K562 (cell line): ENCODE results near the gene UGT1A9. TPM values are rescaled to one million over a fixed set of nuclear protein-coding genes. Genes with fewer than 3 reads are reported as not detected.

ENCODE experiments used
- ATAC-seq: fragments of 200-7000 bp; cut with Tn5 transposase; 3 replicates; pipeline ENCODE4 v1.9.1; 2020; ENCODE audit warnings: moderate library complexity
- BruUV-seq: library from RNA; stranded (reverse); fragments of 400-500 nt; replicated peaks from 2 replicates; lab custom pipeline; 2021; lab: Mats Ljungman, UMichigan
- CTCF ChIA-PET: fragments of 300-600 bp; formaldehyde crosslinking; extraction: SDS; loops from one replicate; lab custom pipeline; 2021; ENCODE audit warnings: low intra/inter-chr PET ratio; lab: Yijun Ruan, JAX
- POLR2A ChIA-PET: fragments of 300-600, 350-650 bp; sonication (Branson Sonifier 250); formaldehyde crosslinking; extraction: SDS; loops from one replicate; lab custom pipeline; 2021; ENCODE audit warnings: antibody characterized with exemption, inconsistent platforms; lab: Yijun Ruan, JAX
- DNase-seq, 4 experiments: peaks; one replicate each; pipeline versions ENCODE4 v3.0.0 to v3.0.0-alpha.2; 2011 to 2018; ENCODE audit warnings: low spot score in 3 of 4, mixed read lengths in 3 of 4; ENCODE audit errors: extremely low read depth in 1 of 4
- FAIRE-seq: peaks from 2 replicates; lab custom pipeline; 2011; peaks lifted over from hg19 to GRCh38; lab: Jason Lieb, UNC
- H2AFZ ChIP-seq: 2 replicates; pipeline ENCODE4 v1.6.0; 2011; ENCODE audit warnings: low read depth, low read length, control low read depth, inconsistent platforms
- H3K27ac ChIP-seq: fragments of 200-600 bp; 3 replicates; pipeline ENCODE4 v1.8.0; 2011; ENCODE audit warnings: low read depth, mild to moderate bottlenecking, control low read depth, inconsistent platforms, low read length, moderate library complexity, mixed read lengths; ENCODE audit errors: extremely low read depth
- H3K27me3 ChIP-seq, 2 experiments: fragments of 300-600 bp in 1 of 2; 2 replicates in 1 of 2; 3 replicates in 1 of 2; pipeline versions ENCODE4 v1.6.0 to v1.8.0; 2011; ENCODE audit warnings: inconsistent platforms in 2 of 2, low read length in 2 of 2, mild to moderate bottlenecking in 1 of 2, mixed read lengths in 1 of 2, moderate library complexity in 1 of 2; ENCODE audit not compliant: control insufficient read depth in 2 of 2, insufficient read depth in 2 of 2
- H3K36me3 ChIP-seq: fragments of 300-600 bp; 3 replicates; pipeline ENCODE4 v1.8.0; 2011; ENCODE audit warnings: mild to moderate bottlenecking, low read length, inconsistent platforms; ENCODE audit not compliant: control insufficient read depth, insufficient read depth
- H3K4me1 ChIP-seq, 2 experiments: fragments of 200-600 bp in 1 of 2; replicated peaks in 1 of 2; 2 replicates in 1 of 2; 3 replicates in 1 of 2; pipeline versions ENCODE4 v1.5.1 to v1.8.0; 2011; ENCODE audit warnings: inconsistent platforms in 2 of 2, low read length in 2 of 2, mild to moderate bottlenecking in 1 of 2, mixed read lengths in 1 of 2, moderate library complexity in 1 of 2; ENCODE audit not compliant: control insufficient read depth in 2 of 2, insufficient read depth in 2 of 2
- H3K4me2 ChIP-seq: 2 replicates; pipeline ENCODE4 v1.6.1; 2011; ENCODE audit warnings: low read length, control low read depth, inconsistent platforms, mixed read lengths; ENCODE audit not compliant: insufficient read depth
- H3K4me3 ChIP-seq: fragments of 200-600 bp; sonication (generic), shearing (Covaris generic); 2 replicates; pipeline ENCODE4 v1.5.1; 2016; ENCODE audit warnings: control low read depth, inconsistent platforms
- H3K79me2 ChIP-seq: fragments of 200-600 bp; 3 replicates; pipeline ENCODE4 v1.8.0; 2011; ENCODE audit warnings: low read length, inconsistent platforms; ENCODE audit not compliant: control insufficient read depth, insufficient read depth
- H3K9ac ChIP-seq, 2 experiments: 2 replicates each; pipeline versions ENCODE4 v1.6.0 to v1.6.1; 2011; ENCODE audit warnings: low read depth in 2 of 2, low read length in 2 of 2, control low read depth in 1 of 2, inconsistent platforms in 1 of 2, mild to moderate bottlenecking in 1 of 2, mixed read lengths in 1 of 2; ENCODE audit not compliant: insufficient read depth in 1 of 2
- H3K9me1 ChIP-seq: one replicate; pipeline ENCODE4 v1.6.0; 2011; ENCODE audit warnings: inconsistent platforms, mild to moderate bottlenecking, low read length, moderate library complexity; ENCODE audit not compliant: control insufficient read depth, insufficient read depth
- H3K9me3 ChIP-seq: replicated peaks from 2 replicates; pipeline ENCODE4 v1.5.1; 2011; ENCODE audit warnings: low read depth, low read length, inconsistent platforms; ENCODE audit not compliant: control insufficient read depth, insufficient read depth
- H4K20me1 ChIP-seq: replicated peaks from 2 replicates; pipeline ENCODE4 v1.6.1; 2011; ENCODE audit warnings: low read length, inconsistent platforms, mixed read lengths; ENCODE audit not compliant: control insufficient read depth, insufficient read depth
- ADNP ChIP-seq: fragments of 200-800 bp; sonication (Bioruptor generic); IDR thresholded peaks from 2 replicates; pipeline ENCODE4 v1.6.1; 2016; ENCODE audit warnings: missing genetic modification characterization, missing compliant biosample characterization
- ARID2 ChIP-seq: fragments of 450-650 bp; IDR thresholded peaks from 2 replicates; pipeline ENCODE4 v1.6.1; 2017; ENCODE audit warnings: antibody characterized with exemption, mild to moderate bottlenecking
- ATF4 ChIP-seq: fragments of 450-650 bp; formaldehyde crosslinking; IDR thresholded peaks from 2 replicates; pipeline ENCODE4 v1.4.0; 2022; ENCODE audit warnings: mild to moderate bottlenecking, moderate library complexity
- ETV5 ChIP-seq: sonication (generic); formaldehyde crosslinking; IDR thresholded peaks from 2 replicates; pipeline ENCODE4 v1.4.0; 2020; ENCODE audit warnings: low read depth, mild to moderate bottlenecking, missing genetic modification reagents
- NFATC3 ChIP-seq: fragments of 450-650 bp; IDR thresholded peaks from 2 replicates; pipeline ENCODE4 v1.6.1; 2017; ENCODE audit warnings: mild to moderate bottlenecking
- RAD51 ChIP-seq: fragments of 450-650 bp; IDR thresholded peaks from 2 replicates; pipeline ENCODE4 v1.7.1; 2016; ENCODE audit warnings: low read depth, mild to moderate bottlenecking, borderline replicate concordance
- RHOXF2B ChIP-seq: fragments of 250-450 bp; sonication (Bioruptor Pico); conservative IDR thresholded peaks from 2 replicates; pipeline ENCODE4 v1.5.1; 2021
- WGBS: fragments of 100-300 bp; shearing (Covaris generic); methylation state at CpG from one replicate; pipeline ENCODE4 v1.1.6; 2016; ENCODE audit warnings: low coverage, mixed read lengths; ENCODE audit not compliant: insufficient coverage; ENCODE audit errors: missing lambda C conversion rate; 5-methylcytosine and 5-hydroxymethylcytosine counted together
- in situ Hi-C: fragments of 300-500 bp; cut with MboI; formaldehyde crosslinking; loops from 4 replicates; pipeline ENCODE4 v1.15.0; 2018; ENCODE audit warnings: inconsistent platforms, mixed read lengths
- intact Hi-C: fragments of 100-400 bp; cut with micrococcal nuclease; formaldehyde crosslinking; loops from 2 replicates; pipeline ENCODE4 v1.14.2; 2022
- polyA plus RNA-seq, 8 experiments: library from polyadenylated mRNA; depleted of rRNA in 4 of 8; stranded (reverse) in 5 of 8; unstranded in 3 of 8; fragments of >200 nt; fragmentation: Nextera tagmentation in 2 of 8; fragmentation: Illumina TruSeq in 1 of 8; extraction: Ambion mirVana in 2 of 8; extraction: Trizol in 1 of 8; gene quantifications; 2 replicates each; pipeline versions ENCODE4 v1.2.1 to v1.2.3, GENCODE V29; 2011 to 2014; ENCODE audit warnings: inconsistent platforms in 1 of 8, missing spikeins in 1 of 8
- total RNA-seq, 7 experiments: library from RNA; depleted of rRNA in 6 of 7; stranded (reverse); fragments of >200 nt in 6 of 7; fragmentation: Illumina TruSeq in 2 of 7; extraction: Trizol in 2 of 7; gene quantifications; 2 replicates each; pipeline versions ENCODE4 v1.2.1 to v1.2.3, GENCODE V29; 2011 to 2021; ENCODE audit warnings: low replicate concordance in 1 of 7

The UGT1A9 gene
- total and polyA plus RNA-seq, 9 of the 15 experiments (the other 6 are each of a cell fraction or from before 2014, with no cell fraction given), result 0.09 TPM; not detected in 8

- no peak overlapping the region for H2AFZ ChIP-seq
- POLR2A ChIA-PET, result no interaction called here
- H3K27me3 ChIP-seq, result peaks cover 2 to 30% of the 10 kb centered on the region in 2 experiments; a peak in 3 of 5 replicates
- DNase-seq (no peak), ATAC-seq (no peak), FAIRE-seq (no peak)
- CTCF ChIA-PET, result no interaction called here
- H3K9ac ChIP-seq, result no peak overlapping the region
- no peaks in the 10 kb centered on the region; a peak in 1 of 5 replicates for H3K4me1 ChIP-seq
- H3K4me3 ChIP-seq, result no peak overlapping the region
- no peaks in the 10 kb centered on the region for H3K9me1 ChIP-seq
- in situ Hi-C loops (no loop called here), intact Hi-C loops (no loop called here)
- H3K4me2 ChIP-seq, result no peak overlapping the region
- no peak overlapping the region for H3K27ac ChIP-seq
- BruUV-seq, result no TSS peak
- no peaks in the 10 kb centered on the region for H4K20me1 ChIP-seq
- no peaks in the 10 kb centered on the region for H3K36me3 ChIP-seq
- TF ChIP-seq RAD51 (no peak), ETV5 (CRISPR knock-in tag) (no peak), RHOXF2B (no peak), ADNP (tag) (no peak), NFATC3 (no peak), ARID2 (no peak), ATF4 (CRISPR knock-in tag) (no peak)
- no peaks in the 10 kb centered on the region for H3K9me3 ChIP-seq
- 0% methylated on average over 6 of the region's 8 CpGs for WGBS
- no peaks in the 10 kb centered on the region for H3K79me2 ChIP-seq
Measured at GRCh38 chr2:233811732-233812131, 140.0 kb downstream of the UGT1A9 start.
